HCT116 (cell line): ENCODE data around the gene TRIP10. TPM values are rescaled to one million over a fixed set of nuclear protein-coding genes. Genes with fewer than 3 reads are reported as not detected.

ENCODE experiments used
- ATAC-seq: fragments of 200-7000 bp; cut with Tn5 transposase; 2 replicates; pipeline ENCODE4 v1.9.1; 2020; ENCODE audit warnings: mild to moderate bottlenecking, moderate library complexity
- BruUV-seq: library from RNA; stranded (reverse); fragments of 400-500 nt; replicated peaks from 2 replicates; lab custom pipeline; 2021; lab: Mats Ljungman, UMichigan
- CTCF ChIA-PET: fragments of 300-600 bp; sonication (Branson Sonifier 250); formaldehyde crosslinking; loops from one replicate; lab custom pipeline; 2021; ENCODE audit warnings: antibody characterized with exemption; lab: Charles Lee
- POLR2A ChIA-PET: fragments of 300-600, 350-600 bp; sonication (Branson Sonifier 250); formaldehyde crosslinking; loops from one replicate; lab custom pipeline; 2021; ENCODE audit warnings: antibody characterized with exemption; lab: Charles Lee
- RAD21 ChIA-PET, 2 experiments: fragments of 300-600 bp; sonication (Branson Sonifier 250); formaldehyde crosslinking; loops; one replicate each; lab custom pipeline; 2023; ENCODE audit warnings: low total read pairs in 2 of 2; ENCODE audit not compliant: uncharacterized antibody in 2 of 2, unreplicated experiment in 2 of 2, low non-redundant PET in 1 of 2; lab: Charles Lee
- DNase-seq: peaks from one replicate; pipeline ENCODE4 v3.0.0-alpha.2; 2010; ENCODE audit warnings: low read depth, low spot score
- H2AFZ ChIP-seq: fragments of 200-600 bp; shearing (Covaris generic), sonication (generic); 2 replicates; pipeline ENCODE4 v1.6.1; 2017; ENCODE audit warnings: low read depth, mixed run types, mixed read lengths, antibody characterized with exemption, low read length; ENCODE audit not compliant: poor library complexity, severe bottlenecking
- H3K27ac ChIP-seq: 2 replicates; pipeline ENCODE4 v1.5.1; 2012; ENCODE audit warnings: low read depth, low read length
- H3K27me3 ChIP-seq: fragments of 200-600 bp; sonication (generic); 2 replicates; pipeline ENCODE4 v1.6.1; 2016; ENCODE audit warnings: mixed run types, low read length, mixed read lengths; ENCODE audit not compliant: insufficient read depth
- H3K36me3 ChIP-seq, 2 experiments: fragments of 200-500 bp in 1 of 2; fragments of 200-600 bp in 1 of 2; sonication (Bioruptor generic) in 1 of 2; sonication (generic) in 1 of 2; 2 replicates each; pipeline versions ENCODE4 v1.5.1 to v1.6.1; 2014 to 2016; ENCODE audit warnings: low read length in 2 of 2, inconsistent platforms in 1 of 2, mixed read lengths in 1 of 2, mixed run types in 1 of 2; ENCODE audit not compliant: insufficient read depth in 2 of 2, control insufficient read depth in 1 of 2
- H3K4me1 ChIP-seq, 2 experiments: fragments of 200-600 bp in 1 of 2; sonication (generic) in 1 of 2; 2 replicates each; pipeline versions ENCODE4 v1.5.1 to v1.6.1; 2012 to 2017; ENCODE audit warnings: low read length in 2 of 2, inconsistent platforms in 1 of 2, mild to moderate bottlenecking in 1 of 2, mixed read lengths in 1 of 2, mixed run types in 1 of 2, moderate library complexity in 1 of 2; ENCODE audit not compliant: insufficient read depth in 2 of 2, control insufficient read depth in 1 of 2
- H3K4me2 ChIP-seq: fragments of 200-600 bp; sonication (generic); 2 replicates; pipeline ENCODE4 v1.6.1; 2017; ENCODE audit warnings: mixed run types, low read length, mixed read lengths
- H3K4me3 ChIP-seq, 2 experiments: fragments of 200-600 bp in 1 of 2; sonication (generic) in 1 of 2; replicated peaks in 1 of 2; 2 replicates each; pipeline ENCODE4 v1.5.1; 2011 to 2016; ENCODE audit warnings: low read length in 2 of 2, control low read depth in 1 of 2, low read depth in 1 of 2, mild to moderate bottlenecking in 1 of 2, mixed read lengths in 1 of 2, mixed run types in 1 of 2
- H3K79me2 ChIP-seq: fragments of 200-600 bp; sonication (generic); 2 replicates; pipeline ENCODE4 v1.6.1; 2017; ENCODE audit warnings: mild to moderate bottlenecking, mixed run types, low read length, moderate library complexity, mixed read lengths; ENCODE audit not compliant: insufficient read depth
- H3K9ac ChIP-seq: fragments of 200-600 bp; sonication (generic); 2 replicates; pipeline ENCODE4 v1.6.1; 2016; ENCODE audit warnings: low read length, mixed read lengths
- H3K9me2 ChIP-seq: fragments of 200-600 bp; sonication (generic), shearing (Covaris generic); 2 replicates; pipeline ENCODE4 v1.6.1; 2017; ENCODE audit warnings: mixed run types, mild to moderate bottlenecking, moderate library complexity; ENCODE audit not compliant: insufficient read depth
- H3K9me3 ChIP-seq, 2 experiments: fragments of 200-500 bp in 1 of 2; fragments of 200-600 bp in 1 of 2; sonication (Bioruptor generic) in 1 of 2; sonication (generic) in 1 of 2; 2 replicates each; pipeline ENCODE4 v1.6.1; 2014 to 2017; ENCODE audit warnings: low read length in 2 of 2, mixed read lengths in 2 of 2, inconsistent platforms in 1 of 2, low read depth in 1 of 2, mild to moderate bottlenecking in 1 of 2, mixed run types in 1 of 2, moderate library complexity in 1 of 2; ENCODE audit not compliant: control insufficient read depth in 1 of 2, insufficient read depth in 1 of 2
- H4K20me1 ChIP-seq: fragments of 200-600 bp; sonication (generic), shearing (Covaris generic); 2 replicates; pipeline ENCODE4 v1.6.1; 2017; ENCODE audit warnings: mixed run types, mild to moderate bottlenecking, moderate library complexity; ENCODE audit not compliant: insufficient read depth
- CEBPB ChIP-seq: IDR thresholded peaks from 2 replicates; pipeline ENCODE4 v1.6.1; 2012; ENCODE audit warnings: low read depth
- CTCF ChIP-seq, 3 experiments: fragments of 200-600 bp in 1 of 3; sonication (generic) in 1 of 3; IDR thresholded peaks in 2 of 3; conservative IDR thresholded peaks in 1 of 3; 2 replicates each; pipeline ENCODE4 v1.5.1; 2012 to 2017; ENCODE audit warnings: low read depth in 2 of 3, low read length in 2 of 3, antibody characterized with exemption in 1 of 3, borderline replicate concordance in 1 of 3, control low read depth in 1 of 3, mild to moderate bottlenecking in 1 of 3, mixed read lengths in 1 of 3, mixed run types in 1 of 3, moderate library complexity in 1 of 3; ENCODE audit not compliant: insufficient read depth in 1 of 3
- EGR1 ChIP-seq: IDR thresholded peaks from 2 replicates; pipeline ENCODE4 v1.6.1; 2012; ENCODE audit warnings: low read depth
- ELF1 ChIP-seq: IDR thresholded peaks from 2 replicates; pipeline ENCODE4 v1.6.1; 2012; ENCODE audit warnings: low read depth, borderline replicate concordance
- EZH2 ChIP-seq: fragments of 200-600 bp; sonication (generic); IDR thresholded peaks from 2 replicates; pipeline ENCODE4 v1.6.1; 2017; ENCODE audit warnings: antibody characterized with exemption, mixed run types
- EZH2phosphoT487 ChIP-seq: fragments of 200-600 bp; IDR thresholded peaks from 2 replicates; pipeline ENCODE4 v1.6.1; 2018; ENCODE audit warnings: antibody characterized with exemption, borderline replicate concordance
- FOSL1 ChIP-seq: IDR thresholded peaks from 2 replicates; pipeline ENCODE4 v1.6.1; 2012; ENCODE audit warnings: low read depth
- JUND ChIP-seq: IDR thresholded peaks from 2 replicates; pipeline ENCODE4 v1.6.1; 2012
- POLR2A ChIP-seq: IDR thresholded peaks from 2 replicates; pipeline ENCODE4 v1.7.0; 2011; ENCODE audit warnings: borderline replicate concordance; ENCODE audit not compliant: insufficient read depth, insufficient read length; ENCODE audit errors: extremely low read depth
- POLR2AphosphoS5 ChIP-seq: IDR thresholded peaks from 2 replicates; pipeline ENCODE4 v1.6.1; 2011; ENCODE audit warnings: mild to moderate bottlenecking, low read depth, low read length, moderate library complexity
- RAD21 ChIP-seq: IDR thresholded peaks from 2 replicates; pipeline ENCODE4 v1.6.1; 2012; ENCODE audit warnings: low read depth, mild to moderate bottlenecking
- REST ChIP-seq: IDR thresholded peaks from 2 replicates; pipeline ENCODE4 v1.6.1; 2012; ENCODE audit warnings: low read depth
- SIN3A ChIP-seq: IDR thresholded peaks from 2 replicates; pipeline ENCODE4 v1.6.1; 2012; ENCODE audit warnings: low read depth
- SP1 ChIP-seq: IDR thresholded peaks from 2 replicates; pipeline ENCODE4 v1.6.1; 2012; ENCODE audit warnings: low read depth
- SRF ChIP-seq: IDR thresholded peaks from 2 replicates; pipeline ENCODE4 v1.6.1; 2012; ENCODE audit warnings: low read depth
- TCF7L2 ChIP-seq: IDR thresholded peaks from 2 replicates; pipeline ENCODE4 v1.7.0; 2011; ENCODE audit warnings: borderline replicate concordance, inconsistent platforms; ENCODE audit not compliant: insufficient read depth, insufficient read length; ENCODE audit errors: extremely low read depth
- YY1 ChIP-seq: IDR thresholded peaks from 2 replicates; pipeline ENCODE4 v1.6.1; 2011; ENCODE audit warnings: low read length, low read depth, moderate library complexity, mild to moderate bottlenecking; ENCODE audit not compliant: insufficient replicate concordance; ENCODE audit errors: extremely low read depth
- ZFX ChIP-seq: fragments of 450-650 bp; IDR thresholded peaks from 2 replicates; pipeline ENCODE4 v1.6.1; 2017
- ZNF274 ChIP-seq: fragments of 200-500 bp; sonication (Bioruptor generic); IDR thresholded peaks from 2 replicates; pipeline ENCODE4 v1.6.1; 2014; ENCODE audit warnings: mild to moderate bottlenecking, low read depth, low read length, inconsistent platforms
- intact Hi-C: fragments of 100-400 bp; cut with micrococcal nuclease; formaldehyde crosslinking; loops from 2 replicates; pipeline ENCODE4 v1.10.0; 2022
- total RNA-seq: library from RNA; stranded (reverse); gene quantifications from one replicate; pipeline ENCODE4 v1.2.1, GENCODE V29; 2021; ENCODE audit not compliant: unreplicated experiment
- TF ChIP-seq, protein P1 (sequence below): IDR thresholded peaks from 2 replicates; pipeline ENCODE4 v1.6.1; 2012
- TF ChIP-seq, protein P2 (sequence below): IDR thresholded peaks from 2 replicates; pipeline ENCODE4 v1.6.1; 2012

The TRIP10 gene
- total RNA-seq, 1 experiment from 2014 or later = 111 TPM

- peak overlapping the region; percentile 93 for H3K27ac ChIP-seq
- H3K4me2 ChIP-seq = peak overlapping the region; percentile 95
- peaks cover 62% of the 10 kb centered on the region for H3K79me2 ChIP-seq
- ChIA-PET RAD21 (interaction anchor here in 1 of 2 experiments (0.7 kb wide), 1 partner anchor 326 kb away, joined by 3 read pairs; no protein-coding TSS in a partner anchor), CTCF (no interaction called here), POLR2A (interaction anchor here (0.7 to 1.9 kb wide), 3 partner anchors 12 to 35 kb away, joined by 3 to 6 read pairs (median 3); no protein-coding TSS in a partner anchor)
- intact Hi-C loops = loop anchor here (2.0 kb wide), 3 partner anchors 35 to 97 kb away; no protein-coding TSS in a partner anchor
- H3K4me3 ChIP-seq = peak overlapping the region; percentile 71 to 96
- no peaks in the 10 kb centered on the region for H3K9me2 ChIP-seq
- H3K27me3 ChIP-seq = no peaks in the 10 kb centered on the region
- peak overlapping the region; percentile 77 for H3K9ac ChIP-seq
- DNase-seq (peak; percentile 82), ATAC-seq (peak; percentile 55)
- no peaks in the 10 kb centered on the region for H4K20me1 ChIP-seq
- H3K9me3 ChIP-seq = no peaks in the 10 kb centered on the region
- peaks cover 30 to 53% of the 10 kb centered on the region in 2 experiments for H3K4me1 ChIP-seq
- BruUV-seq = no TSS peak
- peaks cover 2 to 21% of the 10 kb centered on the region in 2 experiments; a peak in 2 of 4 replicates for H3K36me3 ChIP-seq
- H2AFZ ChIP-seq = no peak overlapping the region
- no peak; the same call in 1 of the 2 replicates for TF ChIP-seq ELF1
- TF ChIP-seq SRF = no peak
- TF ChIP-seq POLR2A = no peak
- TF ChIP-seq POLR2AphosphoS5 = peak; percentile 84
- TF ChIP-seq SIN3A = peak; percentile 98
- TF ChIP-seq YY1 = peak; percentile 60
- peak; percentile 89 for TF ChIP-seq FOSL1
- TF ChIP-seq SP1 = peak; percentile 89
- TF ChIP-seq CTCF (IDR thresholded peaks at IDR 0.05 in 2 of 3, conservative IDR thresholded peaks at IDR 0.05 in 1 of 3; ENCODE audit: borderline replicate concordance in 1 of 3, insufficient read depth in 1 of 3, low read depth in 2 of 3, low read length in 2 of 3) = no peak
- TF ChIP-seq, protein P1, sequence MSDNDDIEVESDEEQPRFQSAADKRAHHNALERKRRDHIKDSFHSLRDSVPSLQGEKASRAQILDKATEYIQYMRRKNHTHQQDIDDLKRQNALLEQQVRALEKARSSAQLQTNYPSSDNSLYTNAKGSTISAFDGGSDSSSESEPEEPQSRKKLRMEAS = peak; percentile 83
- no peak for TF ChIP-seq ZNF274
- peak; percentile 21 for TF ChIP-seq TCF7L2
- no peak for TF ChIP-seq RAD21
- peak; percentile 81 for TF ChIP-seq JUND
- TF ChIP-seq, protein P2, sequence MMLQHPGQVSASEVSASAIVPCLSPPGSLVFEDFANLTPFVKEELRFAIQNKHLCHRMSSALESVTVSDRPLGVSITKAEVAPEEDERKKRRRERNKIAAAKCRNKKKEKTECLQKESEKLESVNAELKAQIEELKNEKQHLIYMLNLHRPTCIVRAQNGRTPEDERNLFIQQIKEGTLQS = no peak
- no peak for TF ChIP-seq EGR1
- peak; percentile 86 for TF ChIP-seq CEBPB
- TF ChIP-seq ZFX = no peak
- no peak for TF ChIP-seq EZH2
- no peak for TF ChIP-seq EZH2phosphoT487
- no peak for TF ChIP-seq REST
Observed at GRCh38 chr19:6765738-6766356, 26.4 kb downstream of the TRIP10 start.
